Measurements from ENCODE around the gene ADCY7.

Gene ADCY7

DNA sequence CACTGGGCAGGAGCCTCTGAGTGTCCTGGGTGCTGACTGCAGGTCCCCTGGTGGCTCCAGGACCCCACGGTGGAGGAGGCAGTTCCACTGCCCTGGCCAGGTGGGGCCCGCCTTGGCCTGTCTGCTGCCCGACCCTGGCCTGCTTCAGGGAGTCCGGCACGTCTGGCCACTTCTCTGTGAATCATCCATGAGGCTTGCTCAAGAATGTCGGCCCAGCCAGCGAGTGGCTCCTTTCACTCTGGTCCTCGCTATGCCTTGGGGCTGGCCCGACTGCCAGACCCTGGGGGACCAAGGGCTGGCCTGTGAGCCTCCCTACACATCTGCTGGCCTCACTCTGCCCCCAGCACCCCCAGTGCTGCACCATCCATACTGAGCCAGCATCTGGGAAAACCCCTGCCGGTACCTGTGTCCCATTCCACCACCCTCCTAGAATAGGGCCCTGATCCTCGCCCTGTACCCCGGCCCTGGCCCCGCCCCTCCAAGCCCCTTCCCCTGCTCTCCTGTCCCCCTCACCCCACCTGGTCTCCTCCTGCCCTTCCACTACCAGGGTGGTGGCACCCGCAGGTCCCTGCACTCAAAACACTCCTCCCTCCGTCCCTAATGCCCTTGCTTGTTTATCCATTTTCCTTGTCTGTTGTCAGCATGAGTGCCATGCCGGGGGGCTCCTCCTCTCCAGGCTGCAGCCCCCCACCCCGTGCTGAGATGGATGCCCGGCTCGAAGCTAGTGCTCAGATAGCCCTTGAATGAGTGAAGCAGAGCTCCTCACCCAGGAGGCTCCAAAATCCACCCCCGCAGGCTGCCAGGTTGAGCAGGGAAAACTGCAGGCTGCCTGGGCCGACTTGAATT lies 35.5 kb downstream of the ADCY7 start:
- H3K4me3 ChIP-seq (ENCODE audit: low read depth, low read length): no peak overlapping the region

DNA sequence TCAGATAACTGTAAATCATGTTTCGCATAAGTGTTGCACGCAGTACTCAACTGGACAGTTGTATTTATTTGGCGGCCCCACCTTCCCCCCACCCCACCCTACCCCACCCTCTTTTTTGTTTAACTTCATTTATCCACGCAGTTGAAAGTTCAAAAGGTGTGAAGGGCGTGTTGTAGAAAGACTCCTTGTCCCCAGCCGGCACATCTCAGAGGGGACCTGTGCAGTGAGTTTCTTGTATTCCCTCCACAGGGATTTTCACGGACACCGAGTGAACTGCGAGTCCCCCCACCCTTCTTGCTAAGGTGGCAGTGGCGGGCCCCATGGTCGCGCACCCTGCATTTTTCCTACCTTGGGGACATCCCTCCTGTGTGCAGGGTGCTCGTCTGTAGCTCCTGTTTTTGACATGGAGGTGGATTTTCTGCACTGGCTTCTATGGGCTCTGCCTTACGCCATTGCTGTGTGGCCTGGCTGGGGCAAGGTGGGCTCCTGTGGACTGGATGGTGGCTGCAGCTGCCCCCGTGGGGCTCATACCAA lies 36.2 kb downstream of the ADCY7 start:
- peak; percentile 30 for DNase-seq (ENCODE audit: low read depth)
- H3K4me3 ChIP-seq (ENCODE audit: low read depth, low read length): no peak overlapping the region
- TF ChIP-seq MYC (IDR thresholded peaks at IDR 0.05; ENCODE audit: low read depth, low read length) (no peak), POLR2A (IDR thresholded peaks at IDR 0.05; ENCODE audit: extremely low read depth, insufficient read length) (no peak)
- TF ChIP-seq, protein P1, sequence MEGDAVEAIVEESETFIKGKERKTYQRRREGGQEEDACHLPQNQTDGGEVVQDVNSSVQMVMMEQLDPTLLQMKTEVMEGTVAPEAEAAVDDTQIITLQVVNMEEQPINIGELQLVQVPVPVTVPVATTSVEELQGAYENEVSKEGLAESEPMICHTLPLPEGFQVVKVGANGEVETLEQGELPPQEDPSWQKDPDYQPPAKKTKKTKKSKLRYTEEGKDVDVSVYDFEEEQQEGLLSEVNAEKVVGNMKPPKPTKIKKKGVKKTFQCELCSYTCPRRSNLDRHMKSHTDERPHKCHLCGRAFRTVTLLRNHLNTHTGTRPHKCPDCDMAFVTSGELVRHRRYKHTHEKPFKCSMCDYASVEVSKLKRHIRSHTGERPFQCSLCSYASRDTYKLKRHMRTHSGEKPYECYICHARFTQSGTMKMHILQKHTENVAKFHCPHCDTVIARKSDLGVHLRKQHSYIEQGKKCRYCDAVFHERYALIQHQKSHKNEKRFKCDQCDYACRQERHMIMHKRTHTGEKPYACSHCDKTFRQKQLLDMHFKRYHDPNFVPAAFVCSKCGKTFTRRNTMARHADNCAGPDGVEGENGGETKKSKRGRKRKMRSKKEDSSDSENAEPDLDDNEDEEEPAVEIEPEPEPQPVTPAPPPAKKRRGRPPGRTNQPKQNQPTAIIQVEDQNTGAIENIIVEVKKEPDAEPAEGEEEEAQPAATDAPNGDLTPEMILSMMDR (IDR thresholded peaks at IDR 0.05; ENCODE audit: low read depth, low read length): no peak
- TF ChIP-seq, protein P2, sequence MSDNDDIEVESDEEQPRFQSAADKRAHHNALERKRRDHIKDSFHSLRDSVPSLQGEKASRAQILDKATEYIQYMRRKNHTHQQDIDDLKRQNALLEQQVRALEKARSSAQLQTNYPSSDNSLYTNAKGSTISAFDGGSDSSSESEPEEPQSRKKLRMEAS (IDR thresholded peaks at IDR 0.05; ENCODE audit: low read depth, low read length): no peak

More for the DNA sequence above, 35.5 kb downstream of the ADCY7 start:
- no peak for TF ChIP-seq POLR2A (IDR thresholded peaks at IDR 0.05; ENCODE audit: extremely low read depth, insufficient read length)
- peak; percentile 43 for DNase-seq (ENCODE audit: low read depth)

DNA sequence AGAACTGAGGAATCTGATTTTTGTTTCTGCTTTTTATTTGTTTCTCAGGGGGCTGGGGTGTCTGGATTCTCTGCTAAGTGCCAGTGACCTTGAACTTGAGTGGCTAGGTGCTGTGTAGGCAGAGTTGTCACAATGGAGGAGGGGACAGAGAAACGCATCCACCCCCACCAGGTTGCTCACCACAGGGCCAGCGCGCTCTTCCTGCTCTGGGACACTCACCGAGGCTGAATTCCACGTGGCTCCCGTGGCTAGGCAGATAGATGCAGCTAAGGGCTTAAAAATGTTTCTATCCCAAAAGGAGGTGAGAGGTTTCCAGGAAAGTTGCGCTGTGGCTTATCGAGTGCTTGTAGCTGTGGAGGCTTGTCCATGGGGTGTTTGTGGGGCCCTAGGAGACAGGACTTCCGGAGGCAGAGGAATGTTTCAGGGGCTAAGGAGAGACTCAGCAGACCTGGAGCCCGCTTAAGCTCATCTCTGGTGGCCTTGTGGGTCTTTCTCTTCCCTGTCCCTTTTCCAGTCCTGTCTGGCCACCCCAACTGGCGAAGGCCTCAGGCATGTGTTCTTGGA lies 36.8 kb downstream of the ADCY7 start:
- peak; percentile 82 for DNase-seq (ENCODE audit: low read depth)
- TF ChIP-seq MYC (IDR thresholded peaks at IDR 0.05; ENCODE audit: low read depth, low read length): 0 out of 2 replicates have a peak, but pooled peaks have one; percentile 52
- TF ChIP-seq, protein P1 (IDR thresholded peaks at IDR 0.05; ENCODE audit: low read depth, low read length): no peak
- H3K4me3 ChIP-seq (ENCODE audit: low read depth, low read length): no peak overlapping the region

DNA sequence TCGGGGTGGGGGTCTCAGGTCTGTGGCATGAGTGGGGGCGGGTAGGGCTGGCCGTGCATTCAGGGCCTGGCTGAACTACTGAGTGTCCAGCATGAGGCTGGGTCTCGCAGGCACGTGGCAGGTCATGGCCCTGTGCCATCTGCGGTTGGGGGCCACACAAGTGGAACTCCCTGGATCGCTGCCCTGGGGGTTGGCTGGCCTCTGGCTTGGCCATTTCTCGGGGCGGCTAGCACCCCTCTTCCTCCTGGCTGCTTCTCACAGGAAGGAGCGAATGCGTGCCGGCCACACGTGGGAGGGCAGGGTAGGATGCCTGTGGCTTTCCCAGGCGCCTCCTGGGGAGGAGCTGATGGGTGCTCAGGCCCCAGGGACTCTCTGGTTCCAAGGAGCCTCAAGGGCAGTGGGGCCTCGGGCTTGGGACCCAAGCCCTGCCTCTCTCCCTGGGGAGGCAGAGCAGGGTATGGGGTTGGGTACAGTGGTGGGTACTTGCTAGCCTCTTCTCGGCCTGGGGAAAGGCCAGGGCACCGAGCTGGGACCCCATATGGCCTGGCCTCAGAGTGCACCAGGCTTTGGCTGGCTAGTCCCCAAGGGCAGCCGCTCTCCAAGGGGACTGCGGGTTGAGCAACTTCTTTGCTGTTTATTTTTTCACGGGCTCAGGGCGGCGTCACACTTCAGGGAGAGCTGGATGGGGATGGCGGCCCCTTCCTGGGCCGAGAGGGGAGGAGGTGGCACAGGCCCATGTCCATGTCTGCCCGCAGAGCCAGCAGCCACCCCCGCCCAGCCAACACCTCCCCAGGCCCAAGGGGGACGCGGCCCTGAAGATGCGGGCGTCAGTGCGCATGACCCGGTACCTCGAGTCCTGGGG lies 37.5 kb downstream of the ADCY7 start:
- peak overlapping the region; percentile 2 for H3K4me3 ChIP-seq (ENCODE audit: low read depth, low read length)
- peak; percentile 99 for DNase-seq (ENCODE audit: low read depth)
- TF ChIP-seq POLR2A (IDR thresholded peaks at IDR 0.05; ENCODE audit: extremely low read depth, insufficient read length): no peak
- TF ChIP-seq, protein P2 (IDR thresholded peaks at IDR 0.05; ENCODE audit: low read depth, low read length): 0 out of 2 replicates have a peak, but pooled peaks have one; percentile 46

DNA sequence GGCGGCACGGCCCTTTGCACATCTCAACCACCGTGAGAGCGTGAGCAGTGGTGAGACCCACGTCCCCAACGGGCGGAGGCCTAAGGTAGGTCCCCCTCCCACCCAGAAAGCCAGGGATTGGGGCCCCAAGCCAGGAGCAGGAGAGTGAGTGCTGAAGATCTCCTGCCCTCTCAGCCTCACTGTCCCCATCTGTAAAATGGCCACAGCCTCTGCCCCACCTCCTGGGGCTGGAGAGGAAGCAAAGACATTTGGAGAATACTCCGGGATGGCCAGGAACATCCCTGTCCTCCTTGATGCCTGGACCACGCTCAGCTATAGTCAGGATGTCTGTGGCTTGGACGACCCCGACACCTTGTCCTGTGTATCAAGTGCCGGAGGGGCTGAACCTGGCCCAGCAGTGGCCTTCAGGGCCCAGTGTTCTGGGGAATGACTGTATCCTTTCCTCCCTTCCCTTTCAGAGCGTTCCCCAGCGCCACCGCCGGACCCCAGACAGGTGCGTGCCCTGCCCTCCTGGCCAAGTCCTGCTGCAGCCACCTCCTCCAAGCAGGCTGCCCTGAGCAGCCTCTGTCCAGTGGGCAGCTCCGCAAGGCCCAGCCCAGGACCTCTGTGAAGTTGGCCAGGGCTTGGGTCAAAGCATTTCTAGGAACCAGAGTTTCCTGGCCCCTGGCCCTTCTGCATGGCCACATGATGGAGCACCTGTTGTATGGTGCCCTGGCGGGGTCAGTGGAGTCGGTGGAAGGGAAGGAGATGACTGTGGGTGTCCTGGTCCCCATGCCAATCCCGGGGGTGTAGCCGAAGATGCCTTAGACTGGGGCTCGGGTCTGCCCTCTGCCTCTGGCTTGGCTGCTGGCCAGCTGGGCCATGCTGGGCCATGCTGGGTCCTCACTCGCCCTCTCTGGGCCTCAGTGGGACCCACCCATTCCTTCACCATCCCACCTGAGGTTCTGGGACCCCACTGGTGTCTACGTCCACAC lies 38.4 kb downstream of the ADCY7 start:
- H3K4me3 ChIP-seq (ENCODE audit: low read depth, low read length): no peak overlapping the region
- TF ChIP-seq MYC (IDR thresholded peaks at IDR 0.05; ENCODE audit: low read depth, low read length): no peak
- no peak for TF ChIP-seq POLR2A (IDR thresholded peaks at IDR 0.05; ENCODE audit: extremely low read depth, insufficient read length)
- TF ChIP-seq, protein P1 (IDR thresholded peaks at IDR 0.05; ENCODE audit: low read depth, low read length): no peak
- TF ChIP-seq, protein P2 (IDR thresholded peaks at IDR 0.05; ENCODE audit: low read depth, low read length): no peak
- no peak for DNase-seq (ENCODE audit: low read depth)

DNA sequence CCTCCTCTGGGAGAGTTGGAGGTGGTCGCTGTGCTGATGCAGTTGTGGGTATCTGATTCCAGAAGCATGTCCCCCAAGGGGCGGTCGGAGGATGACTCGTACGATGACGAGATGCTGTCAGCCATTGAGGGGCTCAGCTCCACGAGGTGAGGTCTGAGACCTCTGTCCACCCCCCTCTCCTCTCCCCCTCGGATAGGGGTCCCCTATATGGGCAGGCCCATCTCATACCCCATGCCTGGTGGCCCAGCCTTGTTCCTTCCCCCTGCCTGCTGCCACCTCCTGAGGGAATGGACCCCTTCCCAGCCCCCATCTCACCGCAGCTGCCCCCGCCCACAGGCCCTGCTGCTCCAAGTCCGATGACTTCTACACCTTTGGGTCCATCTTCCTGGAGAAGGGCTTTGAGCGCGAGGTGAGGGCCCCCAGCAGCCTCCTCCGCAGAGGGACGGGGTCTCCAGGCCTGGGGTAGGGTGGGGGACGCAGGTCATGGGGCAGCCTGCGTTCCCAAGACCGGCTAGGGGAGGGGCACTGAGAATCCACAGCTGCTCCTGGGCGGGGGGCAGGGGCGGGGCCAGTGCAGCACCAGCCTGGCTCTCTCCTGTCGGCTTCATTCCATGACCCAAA lies 39.2 kb downstream of the ADCY7 start:
- peak; percentile 37 for DNase-seq (ENCODE audit: low read depth)
- no peak for TF ChIP-seq MYC (IDR thresholded peaks at IDR 0.05; ENCODE audit: low read depth, low read length)
- no peak for TF ChIP-seq POLR2A (IDR thresholded peaks at IDR 0.05; ENCODE audit: extremely low read depth, insufficient read length)
- TF ChIP-seq, protein P1 (IDR thresholded peaks at IDR 0.05; ENCODE audit: low read depth, low read length): no peak
- TF ChIP-seq, protein P2 (IDR thresholded peaks at IDR 0.05; ENCODE audit: low read depth, low read length): no peak
- H3K4me3 ChIP-seq (ENCODE audit: low read depth, low read length): no peak overlapping the region
